Colon (tissue), 2 donors: ENCODE results near the gene RNU2-1.
"Not testable (repeated sequence)": the region's sequence is repeated elsewhere in the genome, so short reads cannot be mapped to it uniquely, and the experiment has no call there.

ENCODE experiments used
- FAIRE-seq: peaks from 2 replicates; lab custom pipeline; 2012; peaks lifted over from hg19 to GRCh38; lab: Jason Lieb, UNC
- donor health status: control.
- donor health status: control.

RNU2-1 gene

DNA sequence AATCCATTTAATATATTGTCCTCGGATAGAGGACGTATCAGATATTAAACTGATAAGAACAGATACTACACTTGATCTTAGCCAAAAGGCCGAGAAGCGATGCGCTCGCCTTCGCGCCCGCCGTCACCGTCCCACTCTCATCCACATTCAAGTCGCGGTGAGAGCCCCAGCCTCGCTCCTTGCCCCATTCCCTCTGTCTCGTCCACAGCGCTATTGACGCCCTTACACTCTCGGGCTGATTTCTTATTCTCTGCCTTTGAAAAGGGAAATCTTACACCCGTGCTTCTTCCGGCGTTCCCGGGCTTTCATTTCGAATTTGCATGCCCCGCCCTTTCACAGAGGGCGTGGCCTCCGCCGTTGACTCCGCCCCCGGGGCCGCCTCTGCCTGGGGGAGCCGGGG lies at the start of gene RNU2-1:
Gene RNU2-1, minus strand, starts transcription at position 101 of the 400 bp plus-strand sequence.
- FAIRE-seq = not testable (repeated sequence)

DNA sequence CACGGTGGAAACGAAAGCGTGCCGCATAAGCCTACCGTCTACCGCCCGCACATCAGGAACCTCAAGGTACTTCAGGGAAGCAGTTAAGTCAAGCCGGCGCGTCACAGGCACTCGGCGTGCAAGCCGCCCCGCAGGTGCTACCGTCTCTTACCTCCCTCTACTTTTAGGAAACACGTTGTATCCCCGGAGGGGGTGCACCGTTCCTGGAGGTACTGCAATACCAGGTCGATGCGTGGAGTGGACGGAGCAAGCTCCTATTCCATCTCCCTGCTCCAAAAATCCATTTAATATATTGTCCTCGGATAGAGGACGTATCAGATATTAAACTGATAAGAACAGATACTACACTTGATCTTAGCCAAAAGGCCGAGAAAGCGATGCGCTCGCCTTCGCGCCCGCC lies 39.1 kb upstream of the RNU2-1 start:
- FAIRE-seq = not testable (repeated sequence)

DNA sequence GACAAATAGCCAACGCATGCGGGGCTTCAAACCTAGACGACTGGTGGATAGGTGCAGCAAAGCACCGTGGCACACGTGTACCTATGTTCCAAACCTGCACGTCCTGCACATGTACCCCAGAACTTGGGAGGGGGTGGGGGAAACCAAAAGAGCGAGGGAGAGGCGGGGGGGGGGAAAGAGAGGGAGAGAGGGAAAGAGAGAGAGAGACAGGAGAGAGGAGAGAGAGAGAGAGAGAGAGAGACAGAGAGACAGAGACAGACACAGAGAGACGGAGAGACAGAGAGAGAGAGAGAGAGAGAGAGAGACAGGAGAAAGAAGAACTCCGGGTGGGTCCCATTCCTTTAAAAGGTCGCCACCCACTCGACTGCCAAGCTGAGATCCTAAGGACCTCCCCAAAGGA lies 38.7 kb upstream of the RNU2-1 start:
- FAIRE-seq = not testable (repeated sequence)

DNA sequence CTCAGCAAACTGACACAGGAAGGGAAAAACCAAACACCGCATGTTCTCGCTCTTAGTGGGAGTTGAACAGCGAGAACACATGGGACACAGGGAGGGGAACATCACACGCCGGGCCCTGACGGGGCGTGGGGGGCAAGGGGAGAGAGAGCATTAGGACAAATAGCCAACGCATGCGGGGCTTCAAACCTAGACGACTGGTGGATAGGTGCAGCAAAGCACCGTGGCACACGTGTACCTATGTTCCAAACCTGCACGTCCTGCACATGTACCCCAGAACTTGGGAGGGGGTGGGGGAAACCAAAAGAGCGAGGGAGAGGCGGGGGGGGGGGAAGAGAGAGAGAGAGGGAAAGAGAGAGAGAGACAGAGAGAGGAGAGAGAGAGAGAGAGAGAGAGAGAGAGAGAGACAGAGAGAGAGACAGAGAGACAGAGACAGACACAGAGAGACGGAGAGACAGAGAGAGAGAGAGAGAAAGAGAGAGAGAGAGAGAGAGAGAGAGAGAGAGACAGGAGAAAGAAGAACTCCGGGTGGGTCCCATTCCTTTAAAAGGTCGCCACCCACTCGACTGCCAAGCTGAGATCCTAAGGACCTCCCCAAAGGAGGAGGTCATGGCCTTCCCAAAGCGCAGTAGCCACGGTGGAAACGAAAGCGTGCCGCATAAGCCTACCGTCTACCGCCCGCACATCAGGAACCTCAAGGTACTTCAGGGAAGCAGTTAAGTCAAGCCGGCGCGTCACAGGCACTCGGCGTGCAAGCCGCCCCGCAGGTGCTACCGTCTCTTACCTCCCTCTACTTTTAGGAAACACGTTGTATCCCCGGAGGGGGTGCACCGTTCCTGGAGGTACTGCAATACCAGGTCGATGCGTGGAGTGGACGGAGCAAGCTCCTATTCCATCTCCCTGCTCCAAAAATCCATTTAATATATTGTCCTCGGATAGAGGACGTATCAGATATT lies 37.1 kb upstream of the RNU2-1 start:
- not testable (repeated sequence) for FAIRE-seq

DNA sequence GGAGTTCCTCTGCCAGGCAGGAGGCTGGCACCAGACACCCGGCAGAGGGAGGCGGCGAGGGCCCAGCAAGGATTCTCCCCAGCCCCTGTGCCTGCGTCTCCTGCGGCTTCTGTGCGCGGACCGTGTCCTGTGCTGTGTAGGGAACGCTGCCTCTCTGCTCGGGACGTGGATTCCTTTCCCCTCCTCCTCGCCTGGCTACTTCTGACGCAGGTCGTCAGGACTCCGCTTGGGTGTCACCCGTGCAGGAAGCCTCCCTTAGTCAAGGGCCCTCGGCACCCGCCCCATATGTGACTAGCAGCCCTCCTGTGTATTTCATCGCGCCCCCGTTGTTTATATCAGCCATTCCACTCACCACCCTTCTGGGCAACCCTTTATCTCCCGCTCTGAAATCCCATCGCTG lies 12.7 kb upstream of the RNU2-1 start:
- not testable (repeated sequence) for FAIRE-seq

DNA sequence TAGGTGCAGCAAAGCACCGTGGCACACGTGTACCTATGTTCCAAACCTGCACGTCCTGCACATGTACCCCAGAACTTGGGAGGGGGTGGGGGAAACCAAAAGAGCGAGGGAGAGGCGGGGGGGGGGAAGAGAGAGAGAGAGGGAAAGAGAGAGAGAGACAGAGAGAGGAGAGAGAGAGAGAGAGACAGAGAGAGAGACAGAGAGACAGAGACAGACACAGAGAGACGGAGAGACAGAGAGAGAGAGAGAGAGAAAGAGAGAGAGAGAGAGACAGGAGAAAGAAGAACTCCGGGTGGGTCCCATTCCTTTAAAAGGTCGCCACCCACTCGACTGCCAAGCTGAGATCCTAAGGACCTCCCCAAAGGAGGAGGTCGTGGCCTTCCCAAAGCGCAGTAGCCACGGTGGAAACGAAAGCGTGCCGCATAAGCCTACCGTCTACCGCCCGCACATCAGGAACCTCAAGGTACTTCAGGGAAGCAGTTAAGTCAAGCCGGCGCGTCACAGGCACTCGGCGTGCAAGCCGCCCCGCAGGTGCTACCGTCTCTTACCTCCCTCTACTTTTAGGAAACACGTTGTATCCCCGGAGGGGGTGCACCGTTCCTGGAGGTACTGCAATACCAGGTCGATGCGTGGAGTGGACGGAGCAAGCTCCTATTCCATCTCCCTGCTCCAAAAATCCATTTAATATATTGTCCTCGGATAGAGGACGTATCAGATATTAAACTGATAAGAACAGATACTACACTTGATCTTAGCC lies 7.0 kb upstream of the RNU2-1 start:
- FAIRE-seq = not testable (repeated sequence)

DNA sequence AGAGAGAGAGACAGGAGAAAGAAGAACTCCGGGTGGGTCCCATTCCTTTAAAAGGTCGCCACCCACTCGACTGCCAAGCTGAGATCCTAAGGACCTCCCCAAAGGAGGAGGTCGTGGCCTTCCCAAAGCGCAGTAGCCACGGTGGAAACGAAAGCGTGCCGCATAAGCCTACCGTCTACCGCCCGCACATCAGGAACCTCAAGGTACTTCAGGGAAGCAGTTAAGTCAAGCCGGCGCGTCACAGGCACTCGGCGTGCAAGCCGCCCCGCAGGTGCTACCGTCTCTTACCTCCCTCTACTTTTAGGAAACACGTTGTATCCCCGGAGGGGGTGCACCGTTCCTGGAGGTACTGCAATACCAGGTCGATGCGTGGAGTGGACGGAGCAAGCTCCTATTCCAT lies 5.8 kb upstream of the RNU2-1 start:
- FAIRE-seq = not testable (repeated sequence)

DNA sequence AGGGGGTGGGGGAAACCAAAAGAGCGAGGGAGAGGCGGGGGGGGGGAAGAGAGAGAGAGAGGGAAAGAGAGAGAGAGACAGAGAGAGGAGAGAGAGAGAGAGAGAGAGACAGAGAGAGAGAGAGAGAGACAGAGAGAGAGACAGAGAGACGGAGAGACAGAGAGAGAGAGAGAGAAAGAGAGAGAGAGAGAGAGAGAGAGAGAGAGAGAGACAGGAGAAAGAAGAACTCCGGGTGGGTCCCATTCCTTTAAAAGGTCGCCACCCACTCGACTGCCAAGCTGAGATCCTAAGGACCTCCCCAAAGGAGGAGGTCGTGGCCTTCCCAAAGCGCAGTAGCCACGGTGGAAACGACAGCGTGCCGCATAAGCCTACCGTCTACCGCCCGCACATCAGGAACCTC lies 514 bp downstream of the RNU2-1 start:
- FAIRE-seq = not testable (repeated sequence)

DNA sequence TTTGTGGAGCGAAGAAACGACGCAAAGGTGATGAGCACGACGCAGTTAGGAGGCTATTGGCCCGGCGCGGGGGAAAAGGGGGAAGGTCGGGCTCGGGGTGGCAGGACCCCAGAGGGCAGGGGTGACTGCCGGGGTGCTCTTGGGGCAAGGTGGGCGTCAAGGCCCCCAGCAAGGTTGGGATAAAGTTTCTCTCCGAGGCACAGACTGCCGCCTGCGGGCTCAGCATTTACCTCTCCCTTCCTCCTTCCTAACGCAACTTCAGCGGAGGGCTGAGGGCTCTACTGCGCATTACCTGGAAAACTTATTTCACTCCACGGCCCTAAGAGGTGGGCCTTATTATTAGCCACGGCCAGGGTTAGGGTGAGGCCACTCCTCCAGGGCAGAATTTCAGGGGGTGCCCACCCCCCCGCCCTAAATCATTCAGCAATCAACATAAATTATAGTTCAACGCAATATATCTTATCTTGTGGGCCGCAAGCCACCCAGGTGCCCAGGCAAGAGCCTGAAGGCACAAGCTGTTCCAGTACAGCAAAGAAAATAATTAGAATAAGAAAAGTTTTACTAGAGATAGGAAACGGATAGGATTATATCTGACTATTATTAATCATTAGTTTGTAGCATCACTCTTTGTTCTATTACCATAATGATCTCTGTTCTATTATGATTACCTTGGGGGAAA lies 1.6 kb downstream of the RNU2-1 start:
- FAIRE-seq = not testable (repeated sequence)

DNA sequence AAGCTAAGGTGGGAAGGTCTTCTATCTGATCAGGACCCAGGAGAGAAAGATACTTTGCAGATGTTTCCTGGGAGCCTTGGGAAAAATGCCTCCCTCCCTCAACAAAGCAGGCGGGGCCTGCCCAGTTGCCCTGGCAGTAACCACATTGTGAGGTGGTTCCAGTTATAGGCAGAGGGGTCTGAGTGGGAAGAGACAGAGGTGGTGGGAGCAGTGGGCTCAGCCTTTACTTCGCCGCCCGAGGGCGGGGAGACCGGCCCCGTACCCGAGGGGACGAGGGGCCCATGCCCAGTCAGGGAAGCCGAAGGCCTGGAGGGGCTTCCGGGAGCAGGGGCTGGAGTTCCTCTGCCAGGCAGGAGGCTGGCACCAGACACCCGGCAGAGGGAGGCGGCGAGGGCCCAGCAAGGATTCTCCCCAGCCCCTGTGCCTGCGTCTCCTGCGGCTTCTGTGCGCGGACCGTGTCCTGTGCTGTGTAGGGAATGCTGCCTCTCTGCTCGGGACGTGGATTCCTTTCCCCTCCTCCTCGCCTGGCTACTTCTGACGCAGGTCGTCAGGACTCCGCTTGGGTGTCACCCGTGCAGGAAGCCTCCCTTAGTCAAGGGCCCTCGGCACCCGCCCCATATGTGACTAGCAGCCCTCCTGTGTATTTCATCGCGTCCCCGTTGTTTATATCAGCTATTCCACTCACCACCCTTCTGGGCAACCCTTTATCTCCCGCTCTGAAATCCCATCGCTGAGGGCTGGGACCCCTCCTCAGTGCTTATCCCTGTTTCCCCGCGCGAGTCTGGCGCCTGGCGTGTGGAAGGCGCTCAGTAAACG lies 2.4 kb downstream of the RNU2-1 start:
- FAIRE-seq = not testable (repeated sequence)

DNA sequence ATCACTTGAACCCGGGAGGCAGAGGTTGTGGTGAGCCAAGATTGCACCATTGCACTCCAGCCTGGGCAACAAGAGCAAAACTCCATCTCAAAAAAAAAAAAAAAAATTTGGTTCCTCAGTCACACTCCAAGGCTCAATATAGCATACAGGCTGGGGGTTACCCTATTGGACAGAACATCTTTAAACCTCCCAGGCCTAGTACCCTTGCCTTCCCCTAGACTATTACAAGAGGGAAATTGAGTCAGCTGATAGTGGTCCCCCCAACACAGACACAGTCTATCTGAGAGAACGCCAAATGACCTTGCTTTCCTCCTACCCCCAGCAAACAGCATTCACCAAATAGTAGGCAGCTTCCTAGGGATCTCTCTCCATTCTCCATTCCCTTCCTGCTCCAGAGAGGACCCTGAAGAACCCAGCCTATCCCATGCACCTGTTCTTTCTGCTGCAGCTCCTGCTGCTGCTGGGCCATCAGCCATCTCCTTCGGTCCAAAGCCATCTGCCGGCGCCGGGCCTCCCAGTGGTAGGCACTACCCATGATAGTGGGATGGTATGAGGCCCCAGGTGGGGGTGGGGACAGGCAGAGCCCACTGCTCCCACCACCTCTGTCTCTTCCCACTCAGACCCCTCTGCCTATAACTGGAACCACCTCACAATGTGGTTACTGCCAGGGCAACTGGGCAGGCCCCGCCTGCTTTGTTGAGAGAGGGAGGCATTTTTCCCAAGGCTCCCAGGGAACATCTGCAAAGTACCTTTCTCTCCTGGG lies 5.6 kb downstream of the RNU2-1 start, which contains the start of gene CCDC200:
Gene CCDC200, minus strand, starts transcription at position 604 of the 763 bp plus-strand sequence. Its CDS starts 69 bp downstream, at position 535.
- not testable (repeated sequence) for FAIRE-seq

DNA sequence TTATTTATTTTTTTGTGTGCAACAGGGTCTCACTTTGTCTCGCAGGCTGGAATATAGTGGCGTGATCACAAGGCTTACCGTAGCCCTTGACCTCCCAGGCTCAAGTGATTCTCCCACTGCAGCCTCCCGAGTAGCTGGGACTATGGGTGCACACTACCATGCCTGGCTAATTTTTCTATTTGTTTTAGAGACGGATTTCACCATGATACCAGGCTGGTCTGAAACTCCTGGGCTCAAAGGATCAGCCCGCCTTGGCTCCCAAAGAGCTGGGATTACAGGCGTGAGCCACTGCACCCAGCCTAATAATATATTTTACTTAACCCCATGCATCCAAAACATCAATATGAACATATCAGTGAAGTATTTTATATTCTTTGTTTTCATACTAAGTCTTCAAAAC lies 7.4 kb downstream of the RNU2-1 start:
- no peak for FAIRE-seq

DNA sequence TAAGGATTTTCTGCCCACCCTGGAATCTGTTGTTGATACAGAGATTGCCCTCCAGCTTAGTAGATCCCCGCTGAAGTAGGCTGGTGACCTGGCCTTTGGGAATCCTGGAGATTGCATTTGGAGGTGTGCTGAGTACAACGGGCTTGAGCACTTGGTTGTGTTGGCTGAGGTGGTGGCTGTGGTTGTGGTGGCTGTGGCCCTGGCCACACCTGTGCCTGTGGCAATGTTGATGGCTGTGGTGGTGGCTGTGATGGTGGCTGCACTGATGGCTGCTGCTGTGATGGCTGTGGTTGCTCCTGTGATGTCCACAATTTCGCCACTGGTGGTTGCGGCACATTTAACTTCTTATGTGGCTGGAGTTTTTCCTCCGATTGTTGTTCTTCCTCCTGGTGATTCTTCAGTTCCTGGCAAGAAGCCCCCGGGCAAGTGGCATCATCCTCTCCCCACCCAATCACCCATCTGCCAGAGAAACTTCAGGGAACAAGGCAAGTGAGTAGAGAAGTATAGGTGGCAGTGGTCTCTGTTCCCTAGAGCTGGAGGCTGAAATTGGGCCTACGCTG lies 9.6 kb downstream of the RNU2-1 start:
- FAIRE-seq = no peak

DNA sequence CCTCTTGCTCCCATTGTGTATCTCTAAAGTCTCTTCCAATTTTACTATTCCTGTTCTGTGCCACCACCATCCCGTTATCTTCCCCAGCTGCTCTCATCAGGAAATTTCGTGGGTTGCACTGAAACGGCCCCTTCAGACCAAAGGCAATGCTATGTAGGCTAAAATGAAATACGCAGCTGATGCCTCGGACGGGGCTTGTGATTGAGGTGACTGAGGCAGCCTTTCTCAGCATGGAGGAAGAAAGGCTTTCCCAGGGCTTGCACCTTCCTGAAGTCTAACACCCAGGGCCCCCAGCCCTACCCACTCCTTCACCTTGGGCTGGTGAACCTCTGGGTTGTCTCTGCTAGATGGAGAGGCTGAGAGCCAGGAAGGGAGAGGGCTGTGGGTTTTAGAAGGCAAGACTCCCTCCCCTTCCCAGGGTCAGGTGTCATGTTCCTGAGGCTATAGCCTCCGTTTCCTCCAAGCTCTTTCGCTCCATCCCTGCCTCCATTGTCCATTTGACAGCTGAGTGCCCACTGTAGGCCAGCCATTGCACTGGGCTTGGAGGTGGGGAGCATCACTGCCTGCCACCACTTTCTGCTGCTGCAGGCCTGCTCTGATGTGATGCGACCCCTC lies 13.2 kb downstream of the RNU2-1 start:
- no peak for FAIRE-seq

DNA sequence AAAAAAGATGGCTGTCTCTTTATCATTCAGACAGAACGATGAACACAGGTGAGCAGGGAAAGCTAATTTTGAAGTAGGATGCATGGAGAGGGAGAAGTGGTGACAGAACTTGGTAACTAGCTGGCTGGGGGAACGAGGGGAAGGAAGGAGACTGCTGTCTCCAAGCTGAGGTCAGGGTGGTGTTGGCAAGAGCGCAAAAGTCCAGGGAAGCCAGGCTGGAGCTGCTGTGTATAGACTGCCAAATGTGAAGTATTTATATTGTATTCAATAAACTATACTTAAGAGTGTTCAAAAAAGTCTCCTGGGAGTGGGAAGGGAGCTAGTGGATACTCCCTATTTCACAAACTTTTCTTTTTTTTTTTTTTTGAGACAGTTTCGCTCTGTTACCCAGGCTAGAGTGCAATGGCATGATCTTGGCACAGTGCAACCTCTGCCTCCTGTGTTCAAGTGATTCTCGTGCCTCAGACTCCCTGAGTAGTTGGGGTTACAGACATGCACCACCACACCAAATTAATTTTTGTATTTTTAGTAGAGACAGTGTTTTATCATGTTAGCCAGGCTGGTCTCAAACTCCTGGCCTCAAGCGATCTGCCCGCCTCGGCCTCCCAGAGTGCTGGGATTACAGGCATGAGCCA lies 13.9 kb downstream of the RNU2-1 start:
- no peak for FAIRE-seq

DNA sequence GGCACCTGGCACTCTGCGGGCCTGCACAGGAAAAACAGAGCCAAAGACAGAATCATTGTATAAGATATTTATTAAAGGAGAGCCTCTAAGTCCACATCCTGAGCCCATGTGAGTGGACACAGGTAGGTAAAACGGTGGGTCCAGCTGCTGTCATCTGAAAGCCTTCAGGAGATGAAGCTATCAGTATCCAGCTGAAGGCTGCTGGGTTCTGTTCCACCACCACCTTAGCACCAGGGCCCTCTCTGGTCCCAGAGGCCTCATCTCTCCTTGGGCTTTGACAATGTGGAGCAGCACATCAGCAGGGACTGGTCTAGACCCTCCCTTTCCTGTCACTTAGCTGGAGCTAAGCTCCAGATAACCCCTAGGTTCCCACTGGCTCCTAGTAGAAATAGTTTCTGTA lies 14.8 kb downstream of the RNU2-1 start:
- FAIRE-seq = no peak

DNA sequence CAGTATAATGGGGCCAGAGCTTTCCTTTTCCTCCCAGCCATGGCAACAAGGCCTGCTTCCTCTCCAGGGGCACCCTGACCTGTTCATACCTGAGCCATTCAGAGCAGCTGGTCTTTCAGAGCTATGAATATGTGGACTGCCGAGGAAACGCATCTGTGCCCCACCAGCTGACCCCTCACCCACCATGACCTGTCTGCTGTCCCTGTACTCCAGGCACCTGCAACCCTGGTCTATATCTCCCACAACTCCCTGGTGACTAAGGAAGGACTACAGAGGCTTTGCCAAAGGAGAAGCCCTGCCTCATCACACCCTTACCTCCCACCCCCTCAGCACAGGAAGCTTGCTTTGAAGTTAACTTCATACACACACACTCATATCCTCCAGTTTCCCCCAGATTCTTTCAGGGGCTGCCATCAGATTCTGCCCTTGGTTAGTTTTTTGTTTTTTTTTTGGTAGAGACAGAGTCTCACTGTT lies 16.1 kb downstream of the RNU2-1 start:
- FAIRE-seq = no peak

DNA sequence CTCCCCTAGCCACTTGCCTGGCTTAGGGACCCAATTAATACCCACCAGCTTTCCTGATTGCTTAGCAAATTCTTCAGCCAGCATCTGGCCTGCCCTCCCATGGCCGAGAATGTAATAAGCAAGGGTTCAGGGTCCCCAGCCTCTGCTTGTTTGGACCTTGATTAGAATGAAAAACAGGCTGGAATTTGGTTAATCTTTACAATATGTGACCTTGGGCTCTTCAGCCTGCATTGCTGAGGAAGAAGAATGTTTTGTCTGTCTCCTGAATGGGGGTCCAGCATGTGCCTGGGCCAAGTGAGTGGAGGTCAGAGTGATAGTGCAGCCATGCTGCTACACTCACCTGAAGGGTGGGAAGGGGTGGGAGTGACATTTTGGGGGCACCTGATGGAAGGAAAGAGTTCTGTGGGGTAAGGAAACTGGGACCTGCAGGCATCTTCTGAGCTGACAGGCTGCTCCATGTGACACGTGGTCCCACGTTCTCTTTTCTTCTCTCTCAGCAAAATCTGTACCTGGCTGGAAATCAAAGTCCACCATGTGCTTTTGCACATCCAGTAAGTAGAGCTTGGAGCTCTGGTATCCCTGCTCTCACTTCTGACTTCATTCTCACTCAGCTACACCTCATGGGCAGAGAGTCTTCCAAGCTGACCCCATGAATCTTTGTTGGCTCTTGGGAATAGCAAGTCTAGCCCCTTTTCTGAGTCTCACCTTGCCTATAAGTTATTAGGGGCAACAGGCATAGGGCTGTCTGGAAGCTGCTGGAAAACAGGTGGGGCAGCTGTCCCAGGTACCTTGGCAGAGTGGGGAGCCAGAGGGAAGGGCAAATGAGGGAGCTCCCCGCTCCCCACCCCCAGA lies 16.8 kb downstream of the RNU2-1 start:
- FAIRE-seq = no peak
